Cardiac muscle cell (in vitro differentiated cells and primary cell): Measurements from ENCODE around the gene GPRIN2. TPM values are rescaled to one million over a fixed set of nuclear protein-coding genes. Genes with fewer than 3 reads are reported as not detected.

Experiments
- DNase-seq, 2 donors: peaks; one replicate each; pipeline versions ENCODE4 v3.0.0 to v3.0.0-alpha.2; 2010 to 2017; ENCODE audit warnings: low read depth in 1 of 2, low spot score in 1 of 2
- H3K27ac ChIP-seq: fragments of 200-600 bp; sonication (generic); 2 replicates; pipeline ENCODE4 v1.5.1; 2016
- H3K27me3 ChIP-seq: fragments of 200-600 bp; sonication (generic); 2 replicates; pipeline ENCODE4 v1.6.0; 2016; ENCODE audit warnings: control low read depth
- H3K36me3 ChIP-seq: fragments of 200-600 bp; sonication (generic); 2 replicates; pipeline ENCODE4 v1.5.1; 2016; ENCODE audit warnings: control low read depth
- H3K4me1 ChIP-seq: fragments of 200-600 bp; sonication (generic); 2 replicates; pipeline ENCODE4 v1.8.1; 2017; ENCODE audit warnings: low read depth, mild to moderate bottlenecking, mixed run types
- H3K4me3 ChIP-seq: fragments of 200-600 bp; sonication (generic); 2 replicates; pipeline ENCODE4 v1.5.1; 2016; ENCODE audit warnings: mild to moderate bottlenecking
- H3K9me3 ChIP-seq: fragments of 200-600 bp; sonication (generic); 2 replicates; pipeline ENCODE4 v1.5.1; 2017; ENCODE audit warnings: low read depth, mild to moderate bottlenecking, control low read depth
- CTCF ChIP-seq: IDR thresholded peaks from 2 replicates; pipeline ENCODE4 v1.5.1; 2012; ENCODE audit warnings: low read depth, mild to moderate bottlenecking, low read length
- polyA plus RNA-seq: library from polyadenylated mRNA; unstranded; fragments of >200 nt; fragmentation: Nextera tagmentation; extraction: Ambion mirVana; gene quantifications from 2 replicates; pipeline ENCODE4 v1.2.1, GENCODE V29; 2016
- total RNA-seq: library from RNA; depleted of rRNA; stranded (reverse); fragments of >200 nt; gene quantifications from 2 replicates; pipeline ENCODE4 v1.2.3, GENCODE V29; 2016

GPRIN2 gene
- total and polyA plus RNA-seq, 2 experiments from 2014 or later, result 3.3 to 9.1 TPM

- Histone ChIP-seq H3K9me3 (no peaks in the 10 kb centered on the region), H3K27ac (no peak overlapping the region), H3K27me3 (no peaks in the 10 kb centered on the region), H3K4me3 (no peak overlapping the region), H3K4me1 (no peaks in the 10 kb centered on the region), H3K36me3 (no peaks in the 10 kb centered on the region)
- TF ChIP-seq CTCF, result no peak
- peak in 1 of 2 donors; percentile 21 for DNase-seq
Observed at GRCh38 chr10:46538717-46539426, 17.6 kb downstream of the GPRIN2 start.

- no peaks in the 10 kb centered on the region for H3K27me3 ChIP-seq
- no peaks in the 10 kb centered on the region for H3K36me3 ChIP-seq
- H3K27ac ChIP-seq, result no peak overlapping the region
- H3K9me3 ChIP-seq, result no peaks in the 10 kb centered on the region
- DNase-seq, result no peak
- no peaks in the 10 kb centered on the region for H3K4me1 ChIP-seq
- H3K4me3 ChIP-seq, result no peak overlapping the region
- TF ChIP-seq CTCF, result no peak
Observed at GRCh38 chr10:46538155-46538554, 18.3 kb downstream of the GPRIN2 start.

GRCh38 chr10:46537309-46537708 lies 19.1 kb downstream of the GPRIN2 start:
- no peak for TF ChIP-seq CTCF
- no peak for DNase-seq
- no peaks in the 10 kb centered on the region for H3K27me3 ChIP-seq

GRCh38 chr10:46536781-46537180 lies 19.7 kb downstream of the GPRIN2 start:
- H3K4me3 ChIP-seq, result no peak overlapping the region
- no peak for TF ChIP-seq CTCF
- no peak overlapping the region for H3K27ac ChIP-seq
- H3K4me1 ChIP-seq, result no peaks in the 10 kb centered on the region
- DNase-seq, result no peak
- H3K36me3 ChIP-seq, result no peaks in the 10 kb centered on the region
- H3K27me3 ChIP-seq, result no peaks in the 10 kb centered on the region
- no peaks in the 10 kb centered on the region for H3K9me3 ChIP-seq

More at GRCh38 chr10:46537309-46537708, 19.1 kb downstream of the GPRIN2 start:
- Histone ChIP-seq H3K27ac (no peak overlapping the region), H3K4me1 (no peaks in the 10 kb centered on the region), H3K4me3 (no peak overlapping the region), H3K9me3 (no peaks in the 10 kb centered on the region), H3K36me3 (no peaks in the 10 kb centered on the region)

- no peak for DNase-seq
- Histone ChIP-seq H3K9me3 (no peaks in the 10 kb centered on the region), H3K27me3 (no peaks in the 10 kb centered on the region), H3K36me3 (no peaks in the 10 kb centered on the region), H3K27ac (no peak overlapping the region), H3K4me3 (no peak overlapping the region), H3K4me1 (no peaks in the 10 kb centered on the region)
- no peak for TF ChIP-seq CTCF
Observed at GRCh38 chr10:46536171-46536570, 20.3 kb downstream of the GPRIN2 start.
